Ramos (cell line): Measurements from ENCODE around the gene CFAP74.
"Not testable (repeated sequence)": the region's sequence is repeated elsewhere in the genome, so short reads cannot be mapped to it uniquely, and the experiment has no call there.

Experiments used
- in situ Hi-C: fragments of 300-500 bp; cut with MboI; formaldehyde crosslinking; loops from one replicate; pipeline ENCODE4 v1.14.3; 2022; ENCODE audit warnings: low sequenced_read_pairs; ENCODE audit not compliant: unreplicated experiment

CFAP74 gene

DNA sequence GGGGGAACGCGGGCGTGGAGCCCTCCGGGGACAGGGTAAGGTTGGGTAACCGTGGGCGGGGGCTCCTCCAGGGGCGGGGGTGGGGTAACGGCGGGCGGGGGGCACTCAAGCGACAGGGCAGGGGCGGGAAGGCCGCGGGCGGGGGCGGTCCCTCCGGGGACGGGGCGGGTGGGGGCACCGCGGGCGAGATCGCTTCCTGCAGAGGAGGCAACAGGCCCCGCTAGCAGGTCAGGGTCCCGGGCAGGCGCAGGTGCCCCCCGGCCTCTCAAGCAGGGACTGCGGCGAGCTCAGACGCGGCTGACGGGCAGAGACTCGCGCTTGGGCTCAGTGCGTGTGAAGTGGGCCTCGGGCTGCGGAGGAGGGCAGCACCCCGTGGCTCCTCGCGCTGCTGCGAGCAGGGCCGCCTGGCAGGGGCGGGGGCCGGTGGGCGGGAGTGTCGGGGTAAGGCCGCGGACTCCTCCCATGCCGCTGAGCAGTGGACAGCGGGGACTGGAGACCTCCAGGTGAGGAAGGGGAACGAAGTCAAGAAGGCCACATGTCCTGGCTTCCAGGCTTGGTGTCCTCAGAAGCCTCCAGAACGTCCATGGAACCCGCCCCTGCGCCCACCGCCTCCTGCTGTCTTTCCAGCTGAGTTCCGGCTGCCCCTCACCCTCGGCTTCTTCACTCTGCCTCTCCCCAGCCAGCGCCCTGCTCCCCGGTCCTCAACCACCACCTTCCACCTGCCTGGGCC, 112.1 kb downstream of the CFAP74 start:
- in situ Hi-C loops = no loop called here

DNA sequence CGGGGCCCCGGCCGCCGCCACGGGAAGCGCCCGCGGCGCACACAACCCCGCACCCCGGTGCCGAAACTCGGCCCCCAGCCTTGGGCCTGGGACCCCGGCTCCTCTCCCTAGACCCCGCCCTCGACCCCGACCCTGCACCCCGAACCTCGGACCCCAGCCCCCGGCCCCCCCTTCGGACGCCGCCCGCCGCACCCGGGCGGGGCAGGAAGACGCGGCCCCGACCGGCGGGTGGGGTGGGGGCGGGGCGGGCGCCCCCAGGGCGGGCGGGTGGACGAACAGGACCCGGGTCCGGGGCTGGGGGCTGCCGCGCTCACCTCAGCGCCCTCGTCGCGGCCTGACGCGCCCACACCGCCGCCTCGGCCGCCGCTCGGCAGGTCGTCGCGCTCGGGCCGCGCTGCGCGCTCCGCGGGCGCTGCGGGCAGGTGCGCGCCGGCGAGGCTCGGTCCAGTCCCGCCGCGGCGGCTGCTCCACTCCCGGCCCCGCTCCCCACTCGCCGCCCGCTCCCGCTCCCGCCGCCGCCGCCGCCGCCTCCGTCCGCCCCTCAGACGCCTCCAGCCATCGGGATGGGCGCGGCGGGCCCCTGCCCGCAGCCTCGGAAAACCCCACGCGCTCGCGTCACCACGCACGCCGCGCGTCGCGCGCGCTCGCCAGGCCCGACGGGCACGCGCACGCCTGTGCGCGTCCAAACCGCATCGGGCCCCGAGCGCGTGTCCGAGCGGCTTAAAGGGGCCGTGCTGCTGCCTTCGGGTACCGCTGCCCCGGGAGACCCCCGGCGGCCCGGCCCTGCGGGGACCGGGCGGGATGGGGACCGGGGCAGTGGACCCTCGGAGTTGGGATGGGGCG, 112.9 kb downstream of the CFAP74 start, which contains the start of gene GNB1:
TSS of gene GNB1 (minus strand) at position 582 of the 843 bp plus-strand sequence. CDS start 65,634 bp downstream, outside the sequence.
- in situ Hi-C loops = no loop called here

DNA sequence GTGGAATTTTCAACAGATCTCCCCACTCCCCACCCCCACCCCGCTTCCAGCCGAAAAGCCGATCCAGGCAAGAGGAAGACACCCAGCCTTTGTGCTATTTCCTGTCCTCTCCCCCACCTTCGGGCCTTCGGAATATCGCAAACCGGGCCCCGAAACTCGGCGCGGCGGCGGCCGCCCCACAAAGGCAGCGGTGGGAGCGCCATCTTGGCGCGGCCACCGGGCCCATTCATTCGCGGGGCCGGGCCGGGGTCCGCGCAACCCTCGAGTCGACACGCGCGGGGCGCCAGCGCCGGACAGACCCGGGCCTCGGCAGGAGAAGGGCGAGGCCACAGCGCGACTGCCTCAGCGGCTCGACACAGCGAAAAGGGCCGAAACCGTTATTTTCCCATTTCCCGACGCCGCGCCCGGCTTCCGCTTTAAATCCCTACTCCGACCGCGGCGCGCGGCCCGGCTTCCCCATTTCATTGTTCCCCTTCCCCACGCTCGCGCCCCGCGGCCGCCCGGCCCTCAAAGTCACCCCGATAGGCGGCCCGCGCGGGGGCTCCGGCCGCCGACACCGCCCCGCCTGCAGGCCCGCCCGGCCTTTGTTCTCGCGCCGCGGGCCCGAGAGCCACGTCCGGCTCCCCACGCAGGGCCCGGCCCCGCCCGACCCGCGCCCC, 113.6 kb downstream of the CFAP74 start:
- in situ Hi-C loops = no loop called here

DNA sequence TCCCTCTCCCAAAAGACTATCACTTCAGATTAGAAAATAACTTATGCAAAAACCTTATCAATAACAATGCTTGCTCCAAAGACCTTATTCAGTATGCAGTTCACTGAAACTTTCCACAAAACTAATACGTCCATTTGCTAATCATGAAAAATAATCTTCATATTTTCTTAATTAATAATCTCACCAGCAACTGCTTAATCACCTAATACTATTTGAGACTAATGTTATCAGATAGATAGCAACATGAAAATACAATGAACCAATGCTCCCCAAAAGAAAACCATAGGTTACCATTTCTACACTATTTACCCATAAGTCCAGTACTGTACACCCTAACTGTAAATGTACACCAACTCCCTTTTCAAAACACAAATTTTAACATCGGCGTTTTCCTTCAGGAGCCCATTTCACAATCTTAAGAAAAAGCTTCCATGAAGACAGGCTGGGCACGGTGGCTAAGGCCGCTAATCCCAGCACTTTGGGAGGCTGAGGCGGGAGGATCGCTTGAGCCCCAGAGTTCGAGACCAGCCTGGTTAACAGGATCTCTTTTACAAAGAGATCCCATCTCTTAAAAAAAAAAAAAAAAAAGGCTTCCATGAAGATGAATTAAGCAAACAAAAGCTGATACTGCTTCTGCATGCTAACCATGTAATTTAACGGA, 114.4 kb downstream of the CFAP74 start:
- in situ Hi-C loops = no loop called here

DNA sequence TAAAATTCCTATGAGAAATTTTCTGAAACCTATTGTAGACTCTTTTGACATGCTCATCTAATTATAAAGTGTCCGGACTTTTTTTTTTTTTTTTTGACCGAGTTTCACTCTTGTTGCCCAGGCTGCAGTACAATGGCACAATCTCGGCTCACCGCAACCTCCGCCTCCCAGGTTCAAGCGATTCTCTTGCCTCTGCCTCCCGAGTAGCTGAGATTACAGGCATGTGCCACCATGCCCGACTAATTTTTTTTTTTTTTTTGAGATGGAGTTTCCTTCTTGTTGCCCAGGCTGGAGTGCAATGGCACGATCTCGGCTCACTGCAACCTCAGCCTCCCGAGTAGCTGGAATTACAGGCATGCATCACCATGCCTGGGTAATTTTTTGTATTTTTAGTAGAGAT, 119.7 kb downstream of the CFAP74 start:
- in situ Hi-C loops = not testable (repeated sequence)

DNA sequence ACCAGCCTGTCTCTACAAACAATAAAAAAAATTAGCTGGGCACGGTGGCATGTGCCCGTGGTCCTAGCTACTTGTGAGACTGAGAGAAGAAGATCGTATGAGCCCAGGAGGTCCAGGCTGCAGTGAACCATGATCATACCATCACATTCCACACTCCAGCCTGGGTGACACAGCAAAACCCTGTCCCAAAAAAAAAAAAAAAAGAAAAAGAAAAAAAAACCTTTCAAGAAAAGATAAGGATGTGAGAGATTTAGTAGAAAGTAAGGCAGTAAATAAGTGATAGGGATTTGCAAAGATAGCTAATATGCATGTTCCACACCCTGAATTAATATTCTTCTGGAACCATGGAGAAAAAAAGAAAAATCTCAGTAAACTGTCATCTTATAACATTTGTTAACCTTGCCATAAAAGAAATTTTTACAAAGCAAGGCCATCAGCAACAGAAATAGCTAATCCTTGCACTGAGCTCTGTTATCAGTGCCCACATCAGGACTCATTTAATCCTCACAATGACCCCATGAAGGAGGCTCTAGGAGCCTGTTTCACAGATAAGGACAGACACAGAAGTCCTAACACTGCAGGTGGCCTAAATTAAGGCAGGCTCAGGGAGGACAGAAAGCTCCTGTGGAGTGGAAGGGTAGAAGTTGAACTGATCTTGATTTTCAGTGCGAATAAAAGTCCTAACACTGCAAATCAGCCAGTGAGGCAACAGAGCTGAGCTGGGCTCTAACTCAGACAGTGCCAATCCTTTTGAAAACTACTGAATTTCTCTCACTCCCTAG, 120.3 kb downstream of the CFAP74 start:
- in situ Hi-C loops = no loop called here

DNA sequence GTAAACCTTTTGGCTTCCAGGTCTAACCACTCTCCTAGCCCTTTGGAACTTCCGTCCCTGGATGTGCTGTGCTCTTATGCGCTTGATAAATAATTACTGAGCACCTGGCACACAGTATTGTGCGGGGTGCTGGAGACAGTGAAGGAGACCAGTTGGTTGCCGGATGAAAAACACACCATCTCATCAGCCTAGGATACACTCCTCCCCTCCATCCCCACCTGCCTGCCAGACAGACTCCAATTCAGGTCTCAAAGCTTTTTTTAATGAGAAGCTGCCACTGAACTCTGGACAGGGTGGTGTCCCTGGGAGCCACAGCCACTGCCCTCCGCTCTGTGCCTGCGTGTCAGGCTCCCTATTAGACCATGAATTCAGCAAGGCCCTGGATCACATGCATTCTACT, 121.9 kb downstream of the CFAP74 start:
- in situ Hi-C loops = no loop called here

DNA sequence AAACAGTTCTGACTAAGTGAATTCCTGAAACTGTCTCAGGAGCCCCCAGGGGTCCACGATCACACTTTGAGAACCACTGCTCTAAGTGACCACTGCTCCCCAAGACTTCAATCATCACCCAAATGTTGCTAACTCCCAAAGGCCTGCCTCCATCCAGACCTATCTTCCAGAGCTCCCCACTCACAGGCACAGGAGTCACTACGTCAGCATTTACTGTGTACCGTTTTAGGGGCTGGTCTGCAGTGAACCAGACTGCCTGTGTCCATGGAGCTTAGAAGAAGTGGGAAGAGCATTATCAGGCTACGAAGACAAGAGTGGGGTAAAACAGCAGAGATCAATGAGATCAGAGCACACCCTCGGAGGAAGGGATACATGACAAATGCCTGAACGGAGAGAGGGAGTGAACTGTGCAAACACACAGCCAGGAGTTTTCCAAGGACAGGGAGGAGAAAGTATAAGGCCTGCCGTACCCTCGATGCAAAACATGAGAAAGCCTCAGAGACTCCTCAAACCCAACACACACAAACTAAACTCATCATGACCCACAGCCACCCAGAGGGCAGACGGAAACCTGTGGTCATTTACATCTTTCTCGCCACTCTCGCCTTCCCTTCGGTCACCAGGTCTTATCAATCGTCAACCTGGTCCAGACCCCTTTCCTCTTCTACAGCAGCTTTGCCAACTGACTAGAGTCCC, 122.8 kb downstream of the CFAP74 start:
- in situ Hi-C loops = no loop called here

DNA sequence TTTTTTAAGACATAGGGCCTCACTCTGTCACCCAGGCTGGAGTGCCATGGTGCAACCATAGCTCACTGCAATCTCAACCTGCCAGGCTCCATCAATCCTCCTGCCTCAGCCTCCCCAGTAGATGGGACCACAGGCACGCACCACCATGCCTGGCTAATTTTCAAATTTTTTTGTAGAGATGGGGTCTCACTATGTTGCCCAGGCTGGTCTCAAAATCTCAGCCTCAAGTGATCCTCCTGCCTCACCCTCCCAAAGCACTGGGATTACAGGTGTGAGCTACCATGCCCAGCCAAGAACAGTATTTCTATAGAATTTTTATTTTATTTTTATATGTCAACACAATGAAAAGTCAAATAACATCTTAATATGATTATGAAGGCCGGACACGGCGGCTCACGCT, 123.6 kb downstream of the CFAP74 start:
- in situ Hi-C loops = no loop called here

DNA sequence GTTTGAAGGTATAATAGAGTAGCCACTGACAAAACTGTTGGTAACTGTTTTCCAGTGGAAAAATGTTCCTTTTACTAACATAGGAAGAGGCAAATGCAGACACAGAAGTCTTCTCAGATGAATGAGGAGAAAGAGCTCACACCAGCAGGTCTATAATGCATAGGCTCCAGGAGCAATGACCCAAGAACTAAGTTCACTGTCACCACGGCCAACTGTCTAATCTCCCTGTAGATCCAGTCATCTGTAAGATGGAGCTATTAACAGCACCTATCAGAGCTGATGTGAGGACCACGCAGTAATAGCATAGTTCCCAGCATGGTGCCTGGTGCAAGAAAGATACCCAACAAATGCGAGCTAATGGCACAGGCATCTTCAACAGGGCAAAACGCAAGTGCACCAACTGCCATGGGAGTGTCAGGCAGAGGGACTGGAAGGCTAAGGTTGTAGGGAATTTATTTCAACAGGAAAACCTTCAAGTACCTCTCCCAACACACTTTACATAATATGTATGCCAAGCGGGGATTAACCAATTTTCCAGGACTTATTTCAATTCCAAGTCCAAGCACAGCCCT, 125.6 kb downstream of the CFAP74 start:
- in situ Hi-C loops = no loop called here

DNA sequence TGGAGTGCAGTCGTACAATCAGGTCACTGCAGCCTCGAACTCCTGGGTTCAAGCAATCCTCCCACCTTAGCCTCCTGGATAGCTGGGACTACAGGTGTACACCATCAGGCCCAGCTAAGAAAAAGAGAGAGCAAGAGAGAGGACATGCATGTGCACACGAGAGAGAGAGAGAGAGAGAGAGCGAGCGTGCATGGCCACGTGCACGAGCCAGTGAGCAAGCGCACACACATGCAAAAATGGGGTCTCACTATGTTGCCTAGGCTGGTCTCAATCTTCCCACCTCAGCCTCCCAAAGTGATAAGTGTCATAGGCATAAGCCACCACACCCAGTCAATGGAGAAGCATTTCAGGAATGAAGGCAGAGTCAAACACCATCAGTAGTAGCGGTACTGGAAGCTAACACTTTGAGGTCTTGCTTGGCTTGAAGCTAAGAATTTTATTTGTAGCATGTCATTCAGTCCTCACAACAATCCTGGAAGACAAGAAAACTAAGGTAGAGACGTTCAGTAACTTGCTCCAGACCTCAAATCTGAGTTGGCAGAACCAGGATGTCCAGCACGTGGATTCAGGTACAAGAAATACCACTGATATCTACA, 127.2 kb downstream of the CFAP74 start:
- in situ Hi-C loops = no loop called here

DNA sequence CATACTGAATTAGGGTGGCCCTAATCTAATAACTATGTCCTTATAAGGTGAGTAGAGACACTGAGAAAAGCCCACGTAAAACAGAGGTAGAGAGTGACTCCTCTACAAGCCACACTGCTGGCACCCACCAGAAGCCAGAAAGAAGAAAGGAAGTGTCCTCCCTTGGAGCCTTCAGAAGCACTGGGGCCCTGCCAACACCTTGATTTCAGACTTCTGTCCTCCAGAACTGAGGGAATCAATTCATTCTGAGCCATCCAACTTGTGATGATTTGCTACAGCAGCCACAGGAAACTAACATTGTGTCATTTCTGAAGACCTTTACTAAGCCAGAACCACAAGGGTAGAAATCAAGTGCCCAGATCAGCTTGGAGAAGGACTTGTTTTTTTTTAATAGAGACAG, 127.7 kb downstream of the CFAP74 start:
- in situ Hi-C loops = no loop called here

DNA sequence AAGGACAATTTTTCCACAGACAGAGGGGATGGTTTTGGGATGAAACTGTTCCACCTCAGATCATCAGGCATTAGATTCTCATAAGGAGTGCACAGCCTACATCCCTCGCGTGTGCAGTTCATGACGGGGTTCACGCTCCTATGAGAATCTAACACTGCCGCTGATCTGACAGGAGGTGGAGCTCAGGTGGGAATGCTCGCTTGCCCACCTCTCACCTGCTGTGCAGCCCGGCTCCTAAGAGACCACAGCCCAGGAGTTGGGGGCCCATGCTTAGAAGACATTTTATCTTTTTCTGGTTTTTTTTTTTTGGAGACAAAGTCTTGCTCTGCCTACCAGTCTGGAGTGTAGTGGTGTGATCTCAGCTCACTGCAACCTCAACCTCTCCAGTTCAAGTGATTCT, 128.7 kb downstream of the CFAP74 start:
- in situ Hi-C loops = no loop called here

DNA sequence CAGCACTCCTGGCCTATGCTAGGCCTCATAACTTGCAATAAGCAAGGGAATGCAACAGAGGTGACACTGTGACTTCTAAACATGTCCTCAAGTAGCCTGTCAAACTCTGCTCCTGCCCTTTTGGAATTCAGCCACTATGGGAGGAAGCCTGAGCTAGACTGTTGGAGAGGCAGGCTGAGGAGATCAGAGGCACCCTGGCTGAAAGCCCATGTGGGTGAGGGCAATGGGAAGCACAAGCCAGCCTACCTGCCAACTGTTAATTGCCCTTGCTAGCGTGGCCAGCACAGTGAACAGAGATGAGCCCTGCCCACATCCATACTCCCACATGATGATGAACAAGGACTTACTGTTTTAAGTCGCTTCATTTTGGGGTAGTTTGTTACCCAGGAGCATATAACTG, 130.4 kb downstream of the CFAP74 start:
- in situ Hi-C loops = no loop called here

DNA sequence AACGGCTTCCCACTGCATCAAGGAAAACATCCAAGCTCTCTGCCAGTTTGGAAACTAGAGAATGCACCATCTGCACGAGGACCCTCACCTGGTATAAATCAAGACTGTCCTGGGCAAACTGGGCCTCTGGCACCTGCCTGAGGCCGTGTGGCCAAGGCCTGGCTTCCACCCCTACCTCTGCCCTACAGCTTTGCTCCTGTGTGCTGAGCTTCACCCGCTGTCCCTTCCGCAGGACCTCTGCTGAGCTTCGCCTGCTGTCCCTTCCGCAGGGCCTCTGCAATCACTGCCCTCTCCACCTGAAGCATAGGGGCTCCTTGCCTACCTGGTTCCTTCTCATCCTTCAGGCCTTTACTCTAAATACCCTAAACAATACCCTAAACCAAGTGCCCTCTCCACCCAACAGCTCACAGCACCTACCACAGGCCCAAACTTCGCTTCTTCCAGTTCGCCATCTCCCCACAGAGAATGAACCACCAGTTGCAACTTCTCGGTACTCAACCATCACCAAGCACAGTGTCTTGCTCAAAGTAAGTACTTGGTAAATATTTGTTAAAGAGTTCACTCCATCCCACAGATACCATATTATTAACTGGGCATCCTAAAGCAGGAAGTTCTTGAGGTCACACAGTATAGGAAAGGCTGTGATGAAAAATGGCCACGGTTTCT, 131.1 kb downstream of the CFAP74 start:
- in situ Hi-C loops = no loop called here
